Measurements from ENCODE around the gene PCDHB6.
A peak's percentile ranks its signal among the peaks of the same experiment; 100 is the strongest.
"Not testable (repeated sequence)": the region's sequence is repeated elsewhere in the genome, so short reads cannot be mapped to it uniquely, and the experiment has no call there.

PCDHB6 gene

DNA sequence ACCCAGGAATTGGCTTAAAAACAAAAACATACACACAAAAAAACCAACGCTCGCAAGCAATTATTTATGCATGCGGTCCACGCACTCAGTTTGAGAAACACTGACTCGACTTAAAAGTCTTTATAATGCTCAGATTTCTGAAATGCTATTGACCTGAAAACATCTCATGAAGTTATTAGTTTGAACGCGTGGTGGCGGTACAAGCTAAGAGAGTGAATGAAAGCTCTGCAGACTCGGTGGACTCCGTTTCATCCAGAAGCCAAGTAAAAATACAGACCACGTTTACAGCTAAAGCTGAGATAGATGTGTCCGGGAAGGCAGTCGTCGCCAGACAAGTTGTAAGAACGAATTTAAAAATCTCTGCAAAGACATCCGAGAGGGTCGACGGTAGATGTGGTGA, at the start of gene PCDHB6:
Gene PCDHB6 (plus strand): TSS at position 246 of the 400 bp plus-strand sequence. CDS start 201 bp downstream, outside the sequence.
- no peak within 1 kb of the TSS for H3K27ac ChIP-seq
- TF ChIP-seq CTCF (IDR thresholded peaks at IDR 0.05) = peak; percentile 63
- no peak for TF ChIP-seq ZFX (IDR thresholded peaks at IDR 0.05; ENCODE audit: borderline replicate concordance)

DNA sequence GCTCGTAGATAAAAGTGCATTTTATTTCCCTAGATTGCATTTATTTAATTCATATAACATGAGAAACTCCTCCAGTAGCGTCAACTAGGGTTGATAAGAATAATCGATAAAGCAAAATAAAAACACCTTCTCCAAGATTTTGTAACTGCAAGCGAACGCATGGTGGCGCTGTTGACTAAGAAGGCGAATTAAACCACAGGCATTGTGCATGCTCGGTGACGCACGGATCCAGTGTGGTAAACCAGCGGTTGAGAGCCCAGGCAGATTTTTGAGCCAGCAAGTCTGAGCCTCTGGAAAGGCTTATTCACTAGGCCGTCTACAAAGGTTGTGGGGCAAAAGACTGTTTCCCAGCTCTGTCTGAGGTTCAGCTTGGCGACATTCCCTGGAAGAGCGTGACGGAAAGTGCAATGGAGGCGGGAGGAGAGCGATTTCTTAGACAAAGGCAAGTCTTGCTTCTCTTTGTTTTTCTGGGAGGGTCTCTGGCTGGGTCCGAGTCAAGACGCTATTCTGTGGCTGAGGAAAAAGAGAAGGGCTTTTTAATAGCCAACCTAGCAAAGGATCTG, 49.5 kb upstream of the PCDHB6 start, which contains the start of gene PCDHB3:
Gene PCDHB3 (plus strand): TSS at position 231 of the 563 bp plus-strand sequence. CDS start 177 bp downstream, at position 408.
- H3K27ac ChIP-seq = no peak within 1 kb of the TSS
- TF ChIP-seq ZFX (IDR thresholded peaks at IDR 0.05; ENCODE audit: borderline replicate concordance) (no peak), CTCF (IDR thresholded peaks at IDR 0.05) (peak; percentile 44)

- H3K27ac ChIP-seq = no peak overlapping the region
- TF ChIP-seq CTCF (IDR thresholded peaks at IDR 0.05) (no peak), ZFX (IDR thresholded peaks at IDR 0.05; ENCODE audit: borderline replicate concordance) (no peak)
Measured at GRCh38 chr5:141101059-141101458, 48.8 kb upstream of the PCDHB6 start.

GRCh38 chr5:141102070-141102469, 47.8 kb upstream of the PCDHB6 start:
- H3K27ac ChIP-seq = not testable (repeated sequence)

DNA sequence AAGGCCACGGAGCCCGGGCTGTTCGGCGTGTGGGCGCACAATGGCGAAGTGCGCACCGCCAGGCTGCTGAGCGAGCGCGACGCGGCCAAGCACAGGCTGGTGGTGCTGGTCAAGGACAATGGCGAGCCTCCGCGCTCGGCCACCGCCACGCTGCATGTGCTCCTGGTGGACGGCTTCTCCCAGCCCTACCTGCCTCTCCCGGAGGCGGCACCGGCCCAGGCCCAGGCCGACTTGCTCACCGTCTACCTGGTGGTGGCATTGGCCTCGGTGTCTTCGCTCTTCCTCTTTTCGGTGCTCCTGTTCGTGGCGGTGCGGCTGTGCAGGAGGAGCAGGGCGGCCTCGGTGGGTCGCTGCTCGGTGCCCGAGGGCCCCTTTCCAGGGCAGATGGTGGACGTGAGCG, 47.4 kb upstream of the PCDHB6 start:
- not testable (repeated sequence) for H3K27ac ChIP-seq

DNA sequence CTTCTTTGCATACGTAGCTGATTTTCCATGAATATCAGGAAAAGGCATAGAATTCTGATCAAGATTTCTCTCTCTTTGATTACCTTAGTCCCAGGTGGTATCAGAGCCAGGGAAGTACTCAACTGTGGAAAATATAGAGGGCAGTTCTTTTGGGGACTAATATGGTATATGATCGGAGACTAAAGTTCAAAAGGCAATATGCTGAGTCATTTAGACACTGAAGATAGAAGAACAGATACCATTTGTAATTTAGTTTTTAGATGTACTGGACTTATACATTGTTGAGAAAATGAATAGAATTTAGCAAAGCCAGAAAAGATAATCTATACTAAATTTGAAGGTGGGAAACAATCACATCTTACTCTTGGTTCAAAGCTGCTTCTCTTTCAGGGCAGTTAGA, 44.5 kb upstream of the PCDHB6 start:
- no peak for TF ChIP-seq ZFX (IDR thresholded peaks at IDR 0.05; ENCODE audit: borderline replicate concordance)
- no peak overlapping the region for H3K27ac ChIP-seq

GRCh38 chr5:141119250-141119649, 30.6 kb upstream of the PCDHB6 start:
- H3K27ac ChIP-seq = no peak overlapping the region
- TF ChIP-seq ZFX (IDR thresholded peaks at IDR 0.05; ENCODE audit: borderline replicate concordance) = no peak
- TF ChIP-seq CTCF (IDR thresholded peaks at IDR 0.05) = no peak

GRCh38 chr5:141121563-141121962, 28.3 kb upstream of the PCDHB6 start, which contains the start of gene PCDHB4:
Gene PCDHB4, plus strand, starts transcription at chr5:141121818. Its CDS starts 181 bp downstream, at chr5:141121999.
- TF ChIP-seq ZFX (IDR thresholded peaks at IDR 0.05; ENCODE audit: borderline replicate concordance) (no peak), CTCF (IDR thresholded peaks at IDR 0.05) (peak; percentile 31)
- no peak within 1 kb of the TSS for H3K27ac ChIP-seq

DNA sequence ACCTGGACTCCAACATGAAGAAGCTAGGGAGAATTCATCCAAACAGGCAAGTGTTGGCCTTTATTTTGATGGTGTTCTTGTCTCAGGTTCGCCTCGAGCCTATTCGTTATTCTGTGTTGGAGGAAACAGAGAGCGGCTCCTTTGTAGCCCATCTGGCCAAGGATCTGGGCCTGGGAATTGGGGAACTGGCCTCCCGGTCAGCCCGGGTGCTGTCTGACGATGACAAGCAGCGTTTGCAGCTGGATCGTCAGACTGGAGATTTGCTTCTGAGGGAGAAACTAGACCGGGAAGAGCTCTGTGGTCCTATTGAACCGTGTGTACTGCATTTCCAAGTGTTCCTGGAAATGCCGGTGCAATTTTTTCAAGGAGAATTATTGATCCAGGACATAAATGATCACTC, 27.9 kb upstream of the PCDHB6 start:
- no peak overlapping the region for H3K27ac ChIP-seq
- TF ChIP-seq CTCF (IDR thresholded peaks at IDR 0.05) = no peak
- TF ChIP-seq ZFX (IDR thresholded peaks at IDR 0.05; ENCODE audit: borderline replicate concordance) = no peak

- H3K27ac ChIP-seq = not testable (repeated sequence)
Measured at GRCh38 chr5:141123396-141124135, 26.3 kb upstream of the PCDHB6 start.
